GM23338 (cell line): ENCODE measurements around the gene SFXN5. TPM values are rescaled to one million over a fixed set of nuclear protein-coding genes. Genes with fewer than 3 reads are reported as not detected.

Experiments
- ATAC-seq: fragments of 200-7000 bp; cut with Tn5 transposase; 3 replicates; pipeline ENCODE4 v1.9.1; 2020
- DNase-seq: peaks from one replicate; pipeline ENCODE4 v3.0.0-alpha.2; 2015; ENCODE audit warnings: low spot score
- H2AFZ ChIP-seq: fragments of 200-600 bp; sonication (generic); 2 replicates; pipeline ENCODE4 v1.8.0; 2016; ENCODE audit warnings: antibody characterized with exemption, mild to moderate bottlenecking, moderate library complexity
- H3F3A ChIP-seq: fragments of 200-600 bp; sonication (generic); replicated peaks from 2 replicates; pipeline ENCODE4 v1.8.0; 2017; ENCODE audit warnings: antibody characterized with exemption, mixed run types, low read depth
- H3K27ac ChIP-seq: fragments of 200-600 bp; sonication (generic); 2 replicates; pipeline ENCODE4 v1.6.1; 2016; ENCODE audit warnings: low read depth
- H3K27me3 ChIP-seq: fragments of 200-600 bp; sonication (generic); 2 replicates; pipeline ENCODE4 v1.8.0; 2016; ENCODE audit warnings: mild to moderate bottlenecking, mixed run types, moderate library complexity; ENCODE audit not compliant: insufficient read depth
- H3K36me3 ChIP-seq: fragments of 200-600 bp; sonication (generic); 2 replicates; pipeline ENCODE4 v1.8.0; 2016; ENCODE audit warnings: mild to moderate bottlenecking; ENCODE audit not compliant: insufficient read depth
- H3K4me1 ChIP-seq: fragments of 200-600 bp; sonication (generic); 2 replicates; pipeline ENCODE4 v1.8.0; 2016; ENCODE audit warnings: mild to moderate bottlenecking, moderate library complexity; ENCODE audit not compliant: insufficient read depth
- H3K4me2 ChIP-seq: fragments of 200-600 bp; sonication (generic); 2 replicates; pipeline ENCODE4 v1.7.1; 2017; ENCODE audit warnings: mixed run types
- H3K4me3 ChIP-seq: fragments of 200-600 bp; sonication (generic); 2 replicates; pipeline ENCODE4 v1.6.1; 2016; ENCODE audit warnings: mixed run types
- H3K79me2 ChIP-seq: fragments of 200-600 bp; sonication (generic); replicated peaks from 2 replicates; pipeline ENCODE4 v1.8.0; 2017; ENCODE audit warnings: mild to moderate bottlenecking; ENCODE audit not compliant: insufficient read depth
- H3K9me2 ChIP-seq: fragments of 200-600 bp; sonication (generic); 2 replicates; pipeline ENCODE4 v1.8.0; 2017; ENCODE audit not compliant: insufficient read depth
- H4K20me1 ChIP-seq: fragments of 200-600 bp; sonication (generic); replicated peaks from 2 replicates; pipeline ENCODE4 v1.8.0; 2017; ENCODE audit warnings: mild to moderate bottlenecking; ENCODE audit not compliant: insufficient read depth
- H3K27ac Mint-ChIP-seq: 2 replicates; pipeline ENCODE4 v1.8.0; 2020; ENCODE audit warnings: inconsistent platforms, mild to moderate bottlenecking, moderate library complexity, mixed read lengths
- H3K27me3 Mint-ChIP-seq: 3 replicates; pipeline ENCODE4 v1.8.0; 2022; ENCODE audit warnings: low read depth, mild to moderate bottlenecking, moderate library complexity, mixed read lengths, inconsistent platforms; ENCODE audit not compliant: insufficient read depth, poor library complexity
- H3K36me3 Mint-ChIP-seq: 3 replicates; pipeline ENCODE4 v1.8.0; 2021; ENCODE audit warnings: low read depth, mild to moderate bottlenecking, inconsistent platforms, moderate library complexity, mixed read lengths
- H3K4me1 Mint-ChIP-seq: 3 replicates; pipeline ENCODE4 v1.8.0; 2020; ENCODE audit warnings: mild to moderate bottlenecking, inconsistent platforms, mixed read lengths
- H3K4me3 Mint-ChIP-seq: 3 replicates; pipeline ENCODE4 v1.8.0; 2021; ENCODE audit warnings: moderate library complexity, mild to moderate bottlenecking, inconsistent platforms, mixed read lengths
- H3K9me3 Mint-ChIP-seq: 3 replicates; pipeline ENCODE4 v1.8.0; 2020; ENCODE audit warnings: moderate library complexity, mild to moderate bottlenecking, inconsistent platforms, mixed read lengths
- NANOG ChIP-seq: IDR thresholded peaks from 2 replicates; pipeline ENCODE4 v1.6.1; 2016; ENCODE audit warnings: antibody characterized with exemption, borderline replicate concordance
- polyA plus RNA-seq: library from polyadenylated mRNA; unstranded; fragments of >200 nt; fragmentation: Nextera tagmentation; extraction: Ambion mirVana; gene quantifications from 2 replicates; pipeline ENCODE4 v1.2.1, GENCODE V29; 2016
- total RNA-seq: library from RNA; depleted of rRNA; stranded (reverse); fragments of >200 nt; shearing (Covaris generic); gene quantifications from 2 replicates; pipeline ENCODE4 v1.2.3, GENCODE V29; 2014
- TF ChIP-seq, protein P1 (sequence below): fragments of 250-450 bp; sonication (Bioruptor Pico); IDR thresholded peaks from 2 replicates; pipeline ENCODE4 v1.5.0; 2020; ENCODE audit warnings: mild to moderate bottlenecking, moderate library complexity
- TF ChIP-seq, protein P2 (sequence below): IDR thresholded peaks from one replicate; pipeline ENCODE4 v1.6.1; 2018; ENCODE audit warnings: antibody characterized with exemption; ENCODE audit not compliant: unreplicated experiment

SFXN5 gene
- total and polyA plus RNA-seq, 2 experiments from 2014 or later = 23.6 to 25.8 TPM

DNA sequence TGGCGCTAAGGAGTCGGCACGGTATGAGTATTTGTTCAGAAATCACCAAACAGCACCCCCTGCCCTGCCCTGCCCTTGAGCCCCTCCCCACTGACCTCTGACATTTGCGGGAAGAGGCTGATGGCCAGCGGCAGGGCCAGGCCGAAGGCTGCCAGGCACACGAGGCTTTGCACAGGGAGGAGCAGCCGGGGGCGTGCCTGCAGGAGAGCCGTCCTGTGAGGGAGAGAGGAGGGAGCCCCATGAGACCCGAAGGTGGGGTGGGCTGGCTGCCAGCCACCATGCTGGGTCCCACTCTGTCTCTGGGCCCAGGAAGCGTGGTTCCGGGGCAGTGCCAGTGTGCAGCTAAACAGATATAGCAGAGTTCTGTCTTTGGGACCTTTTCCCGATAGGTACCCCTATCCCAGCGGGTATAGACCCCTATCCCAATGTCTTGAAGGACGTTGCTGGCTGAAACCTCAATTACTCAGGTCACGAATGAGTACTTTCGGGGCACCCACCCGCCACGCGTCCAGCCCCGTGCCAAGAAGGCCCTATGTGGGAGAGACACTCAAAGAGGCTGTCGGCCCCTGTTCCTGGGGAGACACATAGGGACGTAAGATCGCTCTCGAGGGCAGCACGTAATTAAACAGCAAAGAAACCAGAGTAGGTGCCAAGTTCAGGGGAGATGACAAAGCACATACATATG lies 110.3 kb downstream of the SFXN5 start:
- Histone ChIP-seq H2AFZ (no peak overlapping the region), H4K20me1 (no peaks in the 10 kb centered on the region), H3K27me3 (no peaks in the 10 kb centered on the region), H3K27ac (no peak overlapping the region), H3K36me3 (no peaks in the 10 kb centered on the region; the same call in 1 of the 2 replicates), H3K4me3 (no peak overlapping the region), H3K4me1 (peaks cover 26% of the 10 kb centered on the region; the same call in 1 of the 2 replicates), H3K4me2 (no peak overlapping the region), H3K9me2 (0 out of 2 replicates have a peak, but pooled peaks cover 3% of the 10 kb centered on the region), H3K79me2 (no peaks in the 10 kb centered on the region), H3F3A (no peaks in the 10 kb centered on the region)
- H3K4me3 Mint-ChIP-seq = no peak overlapping the region
- TF ChIP-seq NANOG = no peak
- TF ChIP-seq, protein P1, sequence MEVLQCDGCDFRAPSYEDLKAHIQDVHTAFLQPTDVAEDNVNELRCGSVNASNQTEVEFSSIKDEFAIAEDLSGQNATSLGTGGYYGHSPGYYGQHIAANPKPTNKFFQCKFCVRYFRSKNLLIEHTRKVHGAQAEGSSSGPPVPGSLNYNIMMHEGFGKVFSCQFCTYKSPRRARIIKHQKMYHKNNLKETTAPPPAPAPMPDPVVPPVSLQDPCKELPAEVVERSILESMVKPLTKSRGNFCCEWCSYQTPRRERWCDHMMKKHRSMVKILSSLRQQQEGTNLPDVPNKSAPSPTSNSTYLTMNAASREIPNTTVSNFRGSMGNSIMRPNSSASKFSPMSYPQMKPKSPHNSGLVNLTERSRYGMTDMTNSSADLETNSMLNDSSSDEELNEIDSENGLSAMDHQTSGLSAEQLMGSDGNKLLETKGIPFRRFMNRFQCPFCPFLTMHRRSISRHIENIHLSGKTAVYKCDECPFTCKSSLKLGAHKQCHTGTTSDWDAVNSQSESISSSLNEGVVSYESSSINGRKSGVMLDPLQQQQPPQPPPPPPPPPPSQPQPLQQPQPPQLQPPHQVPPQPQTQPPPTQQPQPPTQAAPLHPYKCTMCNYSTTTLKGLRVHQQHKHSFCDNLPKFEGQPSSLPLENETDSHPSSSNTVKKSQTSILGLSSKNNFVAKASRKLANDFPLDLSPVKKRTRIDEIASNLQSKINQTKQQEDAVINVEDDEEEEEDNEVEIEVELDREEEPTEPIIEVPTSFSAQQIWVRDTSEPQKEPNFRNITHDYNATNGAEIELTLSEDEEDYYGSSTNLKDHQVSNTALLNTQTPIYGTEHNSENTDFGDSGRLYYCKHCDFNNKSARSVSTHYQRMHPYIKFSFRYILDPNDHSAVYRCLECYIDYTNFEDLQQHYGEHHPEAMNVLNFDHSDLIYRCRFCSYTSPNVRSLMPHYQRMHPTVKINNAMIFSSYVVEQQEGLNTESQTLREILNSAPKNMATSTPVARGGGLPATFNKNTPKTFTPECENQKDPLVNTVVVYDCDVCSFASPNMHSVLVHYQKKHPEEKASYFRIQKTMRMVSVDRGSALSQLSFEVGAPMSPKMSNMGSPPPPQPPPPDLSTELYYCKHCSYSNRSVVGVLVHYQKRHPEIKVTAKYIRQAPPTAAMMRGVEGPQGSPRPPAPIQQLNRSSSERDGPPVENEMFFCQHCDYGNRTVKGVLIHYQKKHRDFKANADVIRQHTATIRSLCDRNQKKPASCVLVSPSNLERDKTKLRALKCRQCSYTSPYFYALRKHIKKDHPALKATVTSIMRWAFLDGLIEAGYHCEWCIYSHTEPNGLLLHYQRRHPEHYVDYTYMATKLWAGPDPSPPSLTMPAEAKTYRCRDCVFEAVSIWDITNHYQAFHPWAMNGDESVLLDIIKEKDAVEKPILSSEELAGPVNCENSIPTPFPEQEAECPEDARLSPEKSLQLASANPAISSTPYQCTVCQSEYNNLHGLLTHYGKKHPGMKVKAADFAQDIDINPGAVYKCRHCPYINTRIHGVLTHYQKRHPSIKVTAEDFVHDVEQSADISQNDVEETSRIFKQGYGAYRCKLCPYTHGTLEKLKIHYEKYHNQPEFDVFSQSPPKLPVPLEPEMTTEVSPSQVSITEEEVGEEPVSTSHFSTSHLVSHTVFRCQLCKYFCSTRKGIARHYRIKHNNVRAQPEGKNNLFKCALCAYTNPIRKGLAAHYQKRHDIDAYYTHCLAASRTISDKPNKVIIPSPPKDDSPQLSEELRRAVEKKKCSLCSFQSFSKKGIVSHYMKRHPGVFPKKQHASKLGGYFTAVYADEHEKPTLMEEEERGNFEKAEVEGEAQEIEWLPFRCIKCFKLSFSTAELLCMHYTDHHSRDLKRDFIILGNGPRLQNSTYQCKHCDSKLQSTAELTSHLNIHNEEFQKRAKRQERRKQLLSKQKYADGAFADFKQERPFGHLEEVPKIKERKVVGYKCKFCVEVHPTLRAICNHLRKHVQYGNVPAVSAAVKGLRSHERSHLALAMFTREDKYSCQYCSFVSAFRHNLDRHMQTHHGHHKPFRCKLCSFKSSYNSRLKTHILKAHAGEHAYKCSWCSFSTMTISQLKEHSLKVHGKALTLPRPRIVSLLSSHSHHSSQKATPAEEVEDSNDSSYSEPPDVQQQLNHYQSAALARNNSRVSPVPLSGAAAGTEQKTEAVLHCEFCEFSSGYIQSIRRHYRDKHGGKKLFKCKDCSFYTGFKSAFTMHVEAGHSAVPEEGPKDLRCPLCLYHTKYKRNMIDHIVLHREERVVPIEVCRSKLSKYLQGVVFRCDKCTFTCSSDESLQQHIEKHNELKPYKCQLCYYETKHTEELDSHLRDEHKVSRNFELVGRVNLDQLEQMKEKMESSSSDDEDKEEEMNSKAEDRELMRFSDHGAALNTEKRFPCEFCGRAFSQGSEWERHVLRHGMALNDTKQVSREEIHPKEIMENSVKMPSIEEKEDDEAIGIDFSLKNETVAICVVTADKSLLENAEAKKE = no peak
- TF ChIP-seq, protein P2, sequence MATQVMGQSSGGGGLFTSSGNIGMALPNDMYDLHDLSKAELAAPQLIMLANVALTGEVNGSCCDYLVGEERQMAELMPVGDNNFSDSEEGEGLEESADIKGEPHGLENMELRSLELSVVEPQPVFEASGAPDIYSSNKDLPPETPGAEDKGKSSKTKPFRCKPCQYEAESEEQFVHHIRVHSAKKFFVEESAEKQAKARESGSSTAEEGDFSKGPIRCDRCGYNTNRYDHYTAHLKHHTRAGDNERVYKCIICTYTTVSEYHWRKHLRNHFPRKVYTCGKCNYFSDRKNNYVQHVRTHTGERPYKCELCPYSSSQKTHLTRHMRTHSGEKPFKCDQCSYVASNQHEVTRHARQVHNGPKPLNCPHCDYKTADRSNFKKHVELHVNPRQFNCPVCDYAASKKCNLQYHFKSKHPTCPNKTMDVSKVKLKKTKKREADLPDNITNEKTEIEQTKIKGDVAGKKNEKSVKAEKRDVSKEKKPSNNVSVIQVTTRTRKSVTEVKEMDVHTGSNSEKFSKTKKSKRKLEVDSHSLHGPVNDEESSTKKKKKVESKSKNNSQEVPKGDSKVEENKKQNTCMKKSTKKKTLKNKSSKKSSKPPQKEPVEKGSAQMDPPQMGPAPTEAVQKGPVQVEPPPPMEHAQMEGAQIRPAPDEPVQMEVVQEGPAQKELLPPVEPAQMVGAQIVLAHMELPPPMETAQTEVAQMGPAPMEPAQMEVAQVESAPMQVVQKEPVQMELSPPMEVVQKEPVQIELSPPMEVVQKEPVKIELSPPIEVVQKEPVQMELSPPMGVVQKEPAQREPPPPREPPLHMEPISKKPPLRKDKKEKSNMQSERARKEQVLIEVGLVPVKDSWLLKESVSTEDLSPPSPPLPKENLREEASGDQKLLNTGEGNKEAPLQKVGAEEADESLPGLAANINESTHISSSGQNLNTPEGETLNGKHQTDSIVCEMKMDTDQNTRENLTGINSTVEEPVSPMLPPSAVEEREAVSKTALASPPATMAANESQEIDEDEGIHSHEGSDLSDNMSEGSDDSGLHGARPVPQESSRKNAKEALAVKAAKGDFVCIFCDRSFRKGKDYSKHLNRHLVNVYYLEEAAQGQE = no peak
- H3K4me1 Mint-ChIP-seq = peaks cover 57% of the 10 kb centered on the region
- ATAC-seq (no peak), DNase-seq (no peak)
- peaks cover 37% of the 10 kb centered on the region for H3K27me3 Mint-ChIP-seq
- H3K36me3 Mint-ChIP-seq = peaks cover 14% of the 10 kb centered on the region
- H3K27ac Mint-ChIP-seq = no peak overlapping the region; the same call in 1 of the 2 replicates
- H3K9me3 Mint-ChIP-seq = no peaks in the 10 kb centered on the region
